AG04450 (cell line): Measurements from ENCODE around the gene MAP7D1. TPM values are rescaled to one million over a fixed set of nuclear protein-coding genes. Genes with fewer than 3 reads are reported as not detected.
A peak's percentile ranks its signal among the peaks of the same experiment; 100 is the strongest.

ENCODE experiments used
- CTCF ChIA-PET: fragments of 300-600, 350-600 bp; formaldehyde crosslinking; extraction: SDS; loops from one replicate; lab custom pipeline; 2022; ENCODE audit warnings: antibody characterized with exemption, inconsistent platforms; lab: Charles Lee
- POLR2A ChIA-PET: fragments of 350-600 bp; formaldehyde crosslinking; extraction: SDS; loops from one replicate; lab custom pipeline; 2021; ENCODE audit warnings: antibody characterized with exemption, inconsistent platforms; lab: Yijun Ruan, JAX
- DNase-seq: peaks from one replicate; pipeline ENCODE4 v3.0.0-alpha.2; 2011; ENCODE audit warnings: low read depth, low spot score
- H3K27ac ChIP-seq: one replicate; pipeline ENCODE4 v1.5.1; 2012; ENCODE audit warnings: low read depth, low read length, control low read depth
- H3K27me3 ChIP-seq: one replicate; pipeline ENCODE4 v1.6.0; 2012; ENCODE audit warnings: low read length; ENCODE audit not compliant: control insufficient read depth, insufficient read depth
- H3K4me3 ChIP-seq: 2 replicates; pipeline ENCODE4 v1.5.1; 2011; ENCODE audit warnings: mild to moderate bottlenecking, low read depth, low read length, control low read depth
- H3K9me3 ChIP-seq: 2 replicates; pipeline ENCODE4 v1.5.1; 2012; ENCODE audit warnings: low read length; ENCODE audit not compliant: control insufficient read depth, insufficient read depth
- CTCF ChIP-seq: IDR thresholded peaks from 2 replicates; pipeline ENCODE4 v1.5.1; 2011; ENCODE audit warnings: low read depth, low read length, control low read depth, inconsistent platforms
- polyA plus RNA-seq: library from polyadenylated mRNA; depleted of rRNA; stranded (reverse); fragments of >200 nt; gene quantifications from 2 replicates; pipeline ENCODE4 v1.2.3, GENCODE V29; 2011

The MAP7D1 gene
- polyA plus RNA-seq, 1 experiment = 23.4 TPM

GRCh38 chr1:36139521-36139920, 16.4 kb upstream of the MAP7D1 start:
- TF ChIP-seq CTCF = no peak
- ChIA-PET CTCF (interaction anchor here (0.5 to 1.0 kb wide), 3 partner anchors 146 to 161 kb away, joined by 3 to 5 read pairs (median 3); no protein-coding TSS in a partner anchor), POLR2A (no interaction called here)
- H3K4me3 ChIP-seq = no peak overlapping the region
- DNase-seq = no peak
- H3K9me3 ChIP-seq = no peaks in the 10 kb centered on the region
- no peak overlapping the region for H3K27ac ChIP-seq
- no peaks in the 10 kb centered on the region for H3K27me3 ChIP-seq

GRCh38 chr1:36142121-36142520, 13.8 kb upstream of the MAP7D1 start:
- no peaks in the 10 kb centered on the region for H3K27me3 ChIP-seq
- POLR2A ChIA-PET = no interaction called here
- no peaks in the 10 kb centered on the region; the same call in 1 of the 2 replicates for H3K9me3 ChIP-seq
- DNase-seq = no peak
- CTCF ChIA-PET = interaction anchor here (0.6 to 1.1 kb wide), 4 partner anchors 9 to 282 kb away, joined by 4 to 6 read pairs (median 5); no protein-coding TSS in a partner anchor
- no peak overlapping the region for H3K27ac ChIP-seq
- no peak for TF ChIP-seq CTCF
- H3K4me3 ChIP-seq = no peak overlapping the region

- ChIA-PET CTCF (interaction anchor here (1.2 to 2.8 kb wide), 2 partner anchors 9 to 157 kb away, joined by 3 to 17 read pairs; no protein-coding TSS in a partner anchor), POLR2A (no interaction called here)
- DNase-seq = no peak
- H3K27me3 ChIP-seq = no peaks in the 10 kb centered on the region
- H3K27ac ChIP-seq = no peak overlapping the region
- H3K4me3 ChIP-seq = no peak overlapping the region
- H3K9me3 ChIP-seq = no peaks in the 10 kb centered on the region; the same call in 1 of the 2 replicates
- TF ChIP-seq CTCF = no peak
These were observed 12.5 kb upstream of the MAP7D1 start for GRCh38 chr1:36143424-36143823.

GRCh38 chr1:36144413-36144812, 11.5 kb upstream of the MAP7D1 start:
- H3K9me3 ChIP-seq = no peaks in the 10 kb centered on the region; the same call in 1 of the 2 replicates
- no peaks in the 10 kb centered on the region for H3K27me3 ChIP-seq
- TF ChIP-seq CTCF = no peak
- H3K4me3 ChIP-seq = no peak overlapping the region
- CTCF ChIA-PET = interaction anchor here (0.8 to 2.8 kb wide), 4 partner anchors 10 to 225 kb away, joined by 3 to 17 read pairs (median 4); no protein-coding TSS in a partner anchor
- POLR2A ChIA-PET = no interaction called here
- DNase-seq = no peak
- H3K27ac ChIP-seq = no peak overlapping the region

- peak overlapping the region; percentile 75 for H3K4me3 ChIP-seq
- peak overlapping the region; percentile 79 for H3K27ac ChIP-seq
- H3K27me3 ChIP-seq = no peaks in the 10 kb centered on the region
- H3K9me3 ChIP-seq = no peaks in the 10 kb centered on the region; the same call in 1 of the 2 replicates
- CTCF ChIA-PET = interaction anchor here (0.8 to 4.5 kb wide), 22 partner anchors 12 to 271 kb away, joined by 3 to 75 read pairs (median 7); partner anchors contain the start of gene THRAP3
- no peak for DNase-seq
- POLR2A ChIA-PET = interaction anchor here (0.6 to 3.4 kb wide), 17 partner anchors 12 to 238 kb away, joined by 3 to 32 read pairs (median 4); partner anchors contain the start of gene THRAP3
- TF ChIP-seq CTCF = no peak
These were observed 7.1 kb upstream of the MAP7D1 start for GRCh38 chr1:36148821-36149236.
